Measurements from ENCODE around the gene ZKSCAN1. TPM values are rescaled to one million over a fixed set of nuclear protein-coding genes. Genes with fewer than 3 reads are reported as not detected.

The ZKSCAN1 gene
- total RNA-seq, 3 donors from 2014 or later: 30.6 to 65.1 (median 52.4) TPM

DNA sequence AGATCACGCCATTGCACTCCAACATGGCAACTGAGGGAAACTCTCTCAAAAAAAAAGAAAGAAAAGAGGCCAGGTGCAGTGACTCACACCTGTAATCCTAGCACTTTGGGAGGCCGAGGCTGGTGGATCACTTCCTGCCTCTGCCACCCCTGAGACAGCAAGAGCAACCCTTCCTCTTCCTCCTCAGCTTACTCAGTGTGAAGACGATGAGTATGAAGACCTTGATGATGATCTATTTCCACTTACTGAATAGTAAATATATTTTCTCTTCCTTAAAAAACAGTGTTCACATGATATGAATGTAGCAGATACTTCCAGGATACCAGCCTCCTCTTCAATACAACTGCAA lies 2.1 kb upstream of the ZKSCAN1 start:
- no peak for DNase-seq (ENCODE audit: low spot score in 2 of 2)
- Histone ChIP-seq H3K4me3 (no peak overlapping the region), H3K9me3 (no peaks in the 10 kb centered on the region), H3K27me3 (no peaks in the 10 kb centered on the region), H3K27ac (peak overlapping the region in 1 of 2 donors; percentile 50), H3K4me1 (peaks cover 4 to 6% of the 10 kb centered on the region in 2 donors), H3K36me3 (no peaks in the 10 kb centered on the region)
- TF ChIP-seq, protein P1, sequence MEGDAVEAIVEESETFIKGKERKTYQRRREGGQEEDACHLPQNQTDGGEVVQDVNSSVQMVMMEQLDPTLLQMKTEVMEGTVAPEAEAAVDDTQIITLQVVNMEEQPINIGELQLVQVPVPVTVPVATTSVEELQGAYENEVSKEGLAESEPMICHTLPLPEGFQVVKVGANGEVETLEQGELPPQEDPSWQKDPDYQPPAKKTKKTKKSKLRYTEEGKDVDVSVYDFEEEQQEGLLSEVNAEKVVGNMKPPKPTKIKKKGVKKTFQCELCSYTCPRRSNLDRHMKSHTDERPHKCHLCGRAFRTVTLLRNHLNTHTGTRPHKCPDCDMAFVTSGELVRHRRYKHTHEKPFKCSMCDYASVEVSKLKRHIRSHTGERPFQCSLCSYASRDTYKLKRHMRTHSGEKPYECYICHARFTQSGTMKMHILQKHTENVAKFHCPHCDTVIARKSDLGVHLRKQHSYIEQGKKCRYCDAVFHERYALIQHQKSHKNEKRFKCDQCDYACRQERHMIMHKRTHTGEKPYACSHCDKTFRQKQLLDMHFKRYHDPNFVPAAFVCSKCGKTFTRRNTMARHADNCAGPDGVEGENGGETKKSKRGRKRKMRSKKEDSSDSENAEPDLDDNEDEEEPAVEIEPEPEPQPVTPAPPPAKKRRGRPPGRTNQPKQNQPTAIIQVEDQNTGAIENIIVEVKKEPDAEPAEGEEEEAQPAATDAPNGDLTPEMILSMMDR (IDR thresholded peaks at IDR 0.05): no peak
- intact Hi-C loops (cut with DNase I; ENCODE audit: low total_unique reads): loop anchor here (10.0 kb wide), 1 partner anchor 71 kb away; the partner anchor contains the start of genes COPS6 and ZNF3

- Histone ChIP-seq H3K36me3 (no peaks in the 10 kb centered on the region), H3K4me1 (peaks cover 4 to 10% of the 10 kb centered on the region in 2 donors), H3K27ac (peak overlapping the region; percentile 99 to 100), H3K9me3 (no peaks in the 10 kb centered on the region), H3K4me3 (peak overlapping the region; percentile 93 to 100 (median 100)), H3K27me3 (no peaks in the 10 kb centered on the region)
- no peak for DNase-seq (ENCODE audit: low spot score in 2 of 2)
- TF ChIP-seq, protein P1 (IDR thresholded peaks at IDR 0.05): no peak
- TF ChIP-seq POLR2AphosphoS5 (IDR thresholded peaks at IDR 0.05) (no peak), POLR2A (IDR thresholded peaks at IDR 0.05) (no peak)
- intact Hi-C loops (cut with DNase I; ENCODE audit: low total_unique reads): loop anchor here (10.0 kb wide), 1 partner anchor 68 kb away; the partner anchor contains the start of genes COPS6 and ZNF3
These were observed 962 bp downstream of the ZKSCAN1 start for GRCh38 chr7:100016215-100016901.

GRCh38 chr7:100017300-100017699 lies 1.9 kb downstream of the ZKSCAN1 start:
- TF ChIP-seq, protein P1 (IDR thresholded peaks at IDR 0.05): no peak
- no peak for TF ChIP-seq POLR2AphosphoS5 (IDR thresholded peaks at IDR 0.05)
- no peak for TF ChIP-seq POLR2A (IDR thresholded peaks at IDR 0.05)
- Histone ChIP-seq H3K27ac (peak overlapping the region; percentile 49 to 100), H3K4me3 (peak overlapping the region in 2 of 3 donors; percentile 37 to 100), H3K36me3 (no peaks in the 10 kb centered on the region), H3K4me1 (peaks cover 4 to 10% of the 10 kb centered on the region in 2 donors), H3K9me3 (no peaks in the 10 kb centered on the region), H3K27me3 (no peaks in the 10 kb centered on the region)
- DNase-seq (ENCODE audit: low spot score in 2 of 2): no peak
- intact Hi-C loops (cut with DNase I; ENCODE audit: low total_unique reads): loop anchor here (10.0 kb wide), 1 partner anchor 68 kb away; the partner anchor contains the start of genes COPS6 and ZNF3

DNA sequence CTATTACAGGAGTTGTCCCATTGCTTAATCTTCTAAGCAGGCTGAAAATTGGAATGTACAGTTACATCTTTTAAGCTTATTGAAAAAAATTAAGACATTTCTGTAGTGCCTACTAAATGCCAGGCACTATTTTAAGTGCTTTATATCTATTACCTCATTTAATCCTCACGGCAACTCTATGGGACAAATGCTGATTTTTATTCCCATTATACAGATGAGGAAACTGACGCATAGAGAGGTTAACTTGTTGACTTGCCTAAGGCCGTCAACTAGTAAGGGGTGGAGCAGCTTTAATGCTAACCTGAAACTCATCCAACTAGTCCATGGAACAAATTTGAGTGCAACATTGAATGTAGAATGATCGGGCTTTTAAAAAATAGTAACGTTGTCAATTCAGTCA lies 2.5 kb downstream of the ZKSCAN1 start:
- no peaks in the 10 kb centered on the region for H3K36me3 ChIP-seq
- peak overlapping the region; percentile 49 to 100 for H3K27ac ChIP-seq
- H3K27me3 ChIP-seq: no peaks in the 10 kb centered on the region
- no peak for TF ChIP-seq POLR2AphosphoS5 (IDR thresholded peaks at IDR 0.05)
- TF ChIP-seq POLR2A (IDR thresholded peaks at IDR 0.05): no peak
- TF ChIP-seq, protein P1 (IDR thresholded peaks at IDR 0.05): no peak
- H3K4me3 ChIP-seq: no peak overlapping the region
- DNase-seq (ENCODE audit: low spot score in 2 of 2): no peak
- no peaks in the 10 kb centered on the region for H3K9me3 ChIP-seq
- intact Hi-C loops (cut with DNase I; ENCODE audit: low total_unique reads): loop anchor here (10.0 kb wide), 1 partner anchor 67 kb away; the partner anchor contains the start of genes COPS6 and ZNF3
- H3K4me1 ChIP-seq: peaks cover 4 to 5% of the 10 kb centered on the region in 2 donors

- peaks cover 8% of the 10 kb centered on the region for H3K36me3 ChIP-seq
- H3K4me1 ChIP-seq: peaks cover 4% of the 10 kb centered on the region in 2 donors
- TF ChIP-seq POLR2A (IDR thresholded peaks at IDR 0.05) (no peak), POLR2AphosphoS5 (IDR thresholded peaks at IDR 0.05) (no peak)
- TF ChIP-seq, protein P1 (IDR thresholded peaks at IDR 0.05): no peak
- no peaks in the 10 kb centered on the region for H3K27me3 ChIP-seq
- DNase-seq (ENCODE audit: low spot score in 2 of 2): no peak
- no peak overlapping the region for H3K4me3 ChIP-seq
- H3K27ac ChIP-seq: peak overlapping the region in 1 of 2 donors; percentile 0
- intact Hi-C loops (cut with DNase I; ENCODE audit: low total_unique reads): loop anchor here (10.0 kb wide), 1 partner anchor 65 kb away; the partner anchor contains the start of genes COPS6 and ZNF3
- H3K9me3 ChIP-seq: no peaks in the 10 kb centered on the region
These were observed 4.5 kb downstream of the ZKSCAN1 start for GRCh38 chr7:100019908-100020307.

Measured in breast epithelium (tissue), 4 donors.